H9 (cell line): ENCODE measurements around the gene RTTN. TPM values are rescaled to one million over a fixed set of nuclear protein-coding genes. Genes with fewer than 3 reads are reported as not detected.

Source experiments
- DNase-seq: peaks from one replicate; pipeline ENCODE4 v3.0.0-alpha.2; 2017
- H2AFZ ChIP-seq: one replicate; pipeline ENCODE4 v1.6.1; 2013; ENCODE audit warnings: mild to moderate bottlenecking, low read length, control low read depth, moderate library complexity
- H2AK5ac ChIP-seq: 2 replicates; pipeline ENCODE4 v1.6.1; 2013; ENCODE audit warnings: low read length, control low read depth, mixed read lengths; ENCODE audit not compliant: insufficient read length
- H2BK120ac ChIP-seq: one replicate; pipeline ENCODE4 v1.6.1; 2013; ENCODE audit warnings: low read depth, mild to moderate bottlenecking, low read length, control low read depth, inconsistent platforms; ENCODE audit not compliant: poor library complexity, severe bottlenecking
- H2BK12ac ChIP-seq: 2 replicates; pipeline ENCODE4 v1.6.1; 2013; ENCODE audit warnings: low read length, control low read depth, mixed read lengths, low read depth; ENCODE audit not compliant: insufficient read length
- H2BK15ac ChIP-seq: 2 replicates; pipeline ENCODE4 v1.6.1; 2013; ENCODE audit warnings: low read depth, low read length, control low read depth
- H2BK20ac ChIP-seq: one replicate; pipeline ENCODE4 v1.6.1; 2013; ENCODE audit warnings: low read depth, mild to moderate bottlenecking, low read length, control low read depth, inconsistent platforms; ENCODE audit not compliant: poor library complexity, severe bottlenecking
- H2BK5ac ChIP-seq: 2 replicates; pipeline ENCODE4 v1.6.1; 2013; ENCODE audit warnings: low read length, control low read depth, mixed read lengths; ENCODE audit not compliant: insufficient read length
- H3K14ac ChIP-seq: 2 replicates; pipeline ENCODE4 v1.6.1; 2013; ENCODE audit warnings: low read length, control low read depth; ENCODE audit not compliant: insufficient read depth
- H3K18ac ChIP-seq: 2 replicates; pipeline ENCODE4 v1.6.1; 2013; ENCODE audit warnings: low read depth, mild to moderate bottlenecking, mixed read lengths, low read length, control low read depth; ENCODE audit not compliant: insufficient read length
- H3K23ac ChIP-seq: 2 replicates; pipeline ENCODE4 v1.6.1; 2013; ENCODE audit warnings: low read length, control low read depth, mixed read lengths, low read depth; ENCODE audit not compliant: insufficient read length
- H3K23me2 ChIP-seq: 2 replicates; pipeline ENCODE4 v1.6.1; 2013; ENCODE audit warnings: low read depth, mild to moderate bottlenecking, mixed read lengths, low read length, control low read depth; ENCODE audit not compliant: insufficient read length, poor library complexity, severe bottlenecking
- H3K27ac ChIP-seq: 2 replicates; pipeline ENCODE4 v1.5.1; 2013; ENCODE audit warnings: low read length, control low read depth, mixed read lengths, low read depth; ENCODE audit not compliant: insufficient read length
- H3K27me3 ChIP-seq: 2 replicates; pipeline ENCODE4 v1.6.1; 2013; ENCODE audit warnings: low read length, control low read depth, inconsistent platforms; ENCODE audit not compliant: insufficient read depth
- H3K4ac ChIP-seq: 2 replicates; pipeline ENCODE4 v1.6.1; 2013; ENCODE audit warnings: low read depth, mild to moderate bottlenecking, control low read depth, inconsistent platforms, low read length, moderate library complexity
- H3K4me1 ChIP-seq: 2 replicates; pipeline ENCODE4 v1.6.1; 2013; ENCODE audit warnings: low read length, control low read depth, inconsistent platforms; ENCODE audit not compliant: insufficient read depth
- H3K4me2 ChIP-seq: 2 replicates; pipeline ENCODE4 v1.6.1; 2013; ENCODE audit warnings: low read length, control low read depth, mixed read lengths; ENCODE audit not compliant: insufficient read length, insufficient read depth
- H3K56ac ChIP-seq: 2 replicates; pipeline ENCODE4 v1.6.1; 2013; ENCODE audit warnings: low read depth, mild to moderate bottlenecking, mixed read lengths, low read length, control low read depth; ENCODE audit not compliant: insufficient read length
- H3K79me1 ChIP-seq: 2 replicates; pipeline ENCODE4 v1.6.1; 2013; ENCODE audit warnings: low read depth, mild to moderate bottlenecking, moderate library complexity, low read length, control low read depth, inconsistent platforms; ENCODE audit not compliant: insufficient read depth, poor library complexity, severe bottlenecking
- H3K79me2 ChIP-seq: 2 replicates; pipeline ENCODE4 v1.6.1; 2013; ENCODE audit warnings: low read length, control low read depth, inconsistent platforms; ENCODE audit not compliant: insufficient read depth
- H3K9ac ChIP-seq: 2 replicates; pipeline ENCODE4 v1.6.1; 2013; ENCODE audit warnings: low read length, control low read depth, mixed read lengths; ENCODE audit not compliant: insufficient read length; ENCODE audit errors: extremely low read depth
- H3K9me3 ChIP-seq: one replicate; pipeline ENCODE4 v1.6.1; 2013; ENCODE audit warnings: low read depth, low read length, inconsistent platforms; ENCODE audit not compliant: control insufficient read depth
- H3T11ph ChIP-seq: one replicate; pipeline ENCODE4 v1.6.1; 2013; ENCODE audit warnings: mild to moderate bottlenecking, low read length, control low read depth, inconsistent platforms
- H4K20me1 ChIP-seq: one replicate; pipeline ENCODE4 v1.6.1; 2013; ENCODE audit not compliant: control insufficient read depth, insufficient read length, insufficient read depth
- H4K5ac ChIP-seq: 2 replicates; pipeline ENCODE4 v1.6.1; 2013; ENCODE audit warnings: low read depth, mild to moderate bottlenecking, mixed read lengths, low read length, control low read depth; ENCODE audit not compliant: insufficient read length
- H4K8ac ChIP-seq: replicated peaks from 2 replicates; pipeline ENCODE4 v1.6.1; 2013; ENCODE audit warnings: low read length, control low read depth, mixed read lengths, low read depth; ENCODE audit not compliant: insufficient read length
- H4K91ac ChIP-seq: 2 replicates; pipeline ENCODE4 v1.6.1; 2013; ENCODE audit warnings: low read depth, mild to moderate bottlenecking, moderate library complexity, mixed read lengths, low read length, control low read depth; ENCODE audit not compliant: insufficient read length
- H3K27ac Mint-ChIP-seq, 3 experiments: 2 replicates in 2 of 3; 3 replicates in 1 of 3; pipeline ENCODE4 v1.8.0; 2020 to 2021; ENCODE audit warnings: mixed read lengths in 3 of 3, mild to moderate bottlenecking in 1 of 3, moderate library complexity in 1 of 3
- H3K27me3 Mint-ChIP-seq: 2 replicates; pipeline ENCODE4 v1.8.0; 2021; ENCODE audit warnings: low read depth, mild to moderate bottlenecking, moderate library complexity, mixed read lengths
- H3K36me3 Mint-ChIP-seq, 3 experiments: 2 replicates in 2 of 3; 3 replicates in 1 of 3; pipeline ENCODE4 v1.8.0; 2020 to 2021; ENCODE audit warnings: low read depth in 3 of 3, mixed read lengths in 3 of 3; ENCODE audit not compliant: insufficient read depth in 1 of 3
- H3K4me1 Mint-ChIP-seq, 2 experiments: 2 replicates each; pipeline ENCODE4 v1.8.0; 2020; ENCODE audit warnings: mixed read lengths in 2 of 2
- H3K4me3 Mint-ChIP-seq, 2 experiments: 2 replicates in 1 of 2; 3 replicates in 1 of 2; pipeline ENCODE4 v1.8.0; 2020 to 2021; ENCODE audit warnings: mild to moderate bottlenecking in 2 of 2, mixed read lengths in 2 of 2, moderate library complexity in 1 of 2
- H3K9me3 Mint-ChIP-seq, 2 experiments: 2 replicates in 1 of 2; 3 replicates in 1 of 2; pipeline ENCODE4 v1.8.0; 2020; ENCODE audit warnings: mild to moderate bottlenecking in 2 of 2, mixed read lengths in 2 of 2, moderate library complexity in 1 of 2
- WGBS: extraction: QIAGEN DNeasy Blood & Tissue Kit; methylation state at CpG from one replicate; pipeline ENCODE4 v1.1.7; 2013; ENCODE audit warnings: missing lambda C conversion rate, low lambda C conversion rate, mixed read lengths; ENCODE audit not compliant: insufficient read length; ENCODE audit errors: extremely low coverage; 5-methylcytosine and 5-hydroxymethylcytosine counted together
- total RNA-seq: library from RNA; stranded (reverse); gene quantifications from 2 replicates; pipeline ENCODE4 v1.2.1, GENCODE V29; 2021
- TF ChIP-seq, protein P1 (sequence below): fragments of 200-600 bp; sonication (generic); conservative IDR thresholded peaks from 3 replicates; pipeline ENCODE4 v1.8.0; 2021; ENCODE audit warnings: antibody characterized with exemption, mild to moderate bottlenecking

Gene RTTN
- total RNA-seq, 1 experiment from 2014 or later: 17.6 TPM

DNA sequence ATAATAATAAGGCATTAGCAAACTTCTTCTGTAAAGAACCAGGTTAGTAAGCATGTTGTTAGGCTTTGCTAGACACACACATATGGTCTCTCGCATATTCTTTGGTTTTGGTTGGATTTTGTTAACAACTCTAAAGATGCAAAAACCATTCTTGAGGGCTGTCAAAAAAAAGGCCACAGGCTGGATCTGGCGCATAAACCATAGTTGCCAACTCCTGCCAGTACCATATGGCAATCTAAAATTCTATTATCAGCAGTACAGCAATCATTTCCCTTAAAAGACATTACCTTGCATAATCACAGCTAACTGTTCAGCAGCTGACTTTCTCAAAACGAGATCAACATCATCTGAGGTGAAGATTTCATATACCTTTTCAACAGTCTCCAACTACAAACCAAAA, 63.5 kb downstream of the RTTN start:
- H3K27me3 Mint-ChIP-seq: no peaks in the 10 kb centered on the region
- no peaks in the 10 kb centered on the region for H3K27me3 ChIP-seq
- H3K4me2 ChIP-seq: no peak overlapping the region
- TF ChIP-seq, protein P1, sequence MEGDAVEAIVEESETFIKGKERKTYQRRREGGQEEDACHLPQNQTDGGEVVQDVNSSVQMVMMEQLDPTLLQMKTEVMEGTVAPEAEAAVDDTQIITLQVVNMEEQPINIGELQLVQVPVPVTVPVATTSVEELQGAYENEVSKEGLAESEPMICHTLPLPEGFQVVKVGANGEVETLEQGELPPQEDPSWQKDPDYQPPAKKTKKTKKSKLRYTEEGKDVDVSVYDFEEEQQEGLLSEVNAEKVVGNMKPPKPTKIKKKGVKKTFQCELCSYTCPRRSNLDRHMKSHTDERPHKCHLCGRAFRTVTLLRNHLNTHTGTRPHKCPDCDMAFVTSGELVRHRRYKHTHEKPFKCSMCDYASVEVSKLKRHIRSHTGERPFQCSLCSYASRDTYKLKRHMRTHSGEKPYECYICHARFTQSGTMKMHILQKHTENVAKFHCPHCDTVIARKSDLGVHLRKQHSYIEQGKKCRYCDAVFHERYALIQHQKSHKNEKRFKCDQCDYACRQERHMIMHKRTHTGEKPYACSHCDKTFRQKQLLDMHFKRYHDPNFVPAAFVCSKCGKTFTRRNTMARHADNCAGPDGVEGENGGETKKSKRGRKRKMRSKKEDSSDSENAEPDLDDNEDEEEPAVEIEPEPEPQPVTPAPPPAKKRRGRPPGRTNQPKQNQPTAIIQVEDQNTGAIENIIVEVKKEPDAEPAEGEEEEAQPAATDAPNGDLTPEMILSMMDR: no peak
- peaks cover 7 to 26% (median 17%) of the 10 kb centered on the region in 3 experiments; a peak in 6 of 7 replicates for H3K36me3 Mint-ChIP-seq
- no peak overlapping the region for H2AFZ ChIP-seq
- H3T11ph ChIP-seq: no peak overlapping the region
- H4K8ac ChIP-seq: no peak overlapping the region
- H3K79me1 ChIP-seq: no peaks in the 10 kb centered on the region
- no peak overlapping the region for H2BK5ac ChIP-seq
- H2BK12ac ChIP-seq: no peak overlapping the region
- H4K5ac ChIP-seq: no peak overlapping the region
- H3K9me3 Mint-ChIP-seq: peaks cover 0 to 2% of the 10 kb centered on the region in 2 experiments; a peak in 1 of 5 replicates
- no CpG with 5 or more reads among the region's 3 CpGs for WGBS
- no peak overlapping the region for H3K4me3 Mint-ChIP-seq
- no peak overlapping the region for H2AK5ac ChIP-seq
- H3K79me2 ChIP-seq: no peaks in the 10 kb centered on the region
- no peak overlapping the region for H3K18ac ChIP-seq
- no peak overlapping the region for H2BK20ac ChIP-seq
- no peak overlapping the region for H2BK15ac ChIP-seq
- no peaks in the 10 kb centered on the region for H3K23me2 ChIP-seq
- H3K9me3 ChIP-seq: no peaks in the 10 kb centered on the region
- H3K27ac Mint-ChIP-seq: no peak overlapping the region
- no peaks in the 10 kb centered on the region for H3K4me1 ChIP-seq
- no peak overlapping the region for H3K9ac ChIP-seq
- no peak overlapping the region for H3K27ac ChIP-seq
- H4K20me1 ChIP-seq: no peaks in the 10 kb centered on the region
- H3K23ac ChIP-seq: no peak overlapping the region
- H3K4me1 Mint-ChIP-seq: no peaks in the 10 kb centered on the region
- no peak overlapping the region for H3K4ac ChIP-seq
- H3K56ac ChIP-seq: no peak overlapping the region
- H2BK120ac ChIP-seq: no peak overlapping the region
- no peak overlapping the region for H4K91ac ChIP-seq
- no peak overlapping the region for H3K14ac ChIP-seq
- no peak for DNase-seq
